Neural crest cell (in vitro differentiated cells): ENCODE data around the gene RNF220. TPM values are rescaled to one million over a fixed set of nuclear protein-coding genes. Genes with fewer than 3 reads are reported as not detected.

Source experiments
- DNase-seq: peaks from one replicate; pipeline ENCODE4 v3.0.0; 2021; ENCODE audit warnings: low read depth, mixed read lengths, low spot score
- H3K27ac Mint-ChIP-seq: one replicate; pipeline ENCODE4 v1.8.0; 2021; ENCODE audit warnings: mild to moderate bottlenecking, mixed read lengths; ENCODE audit not compliant: unreplicated experiment
- H3K27me3 Mint-ChIP-seq: 2 replicates; pipeline ENCODE4 v1.8.0; 2021; ENCODE audit warnings: low read depth, mild to moderate bottlenecking, mixed read lengths
- H3K36me3 Mint-ChIP-seq: 2 replicates; pipeline ENCODE4 v1.8.0; 2021; ENCODE audit warnings: low read depth, mild to moderate bottlenecking, mixed read lengths
- H3K4me1 Mint-ChIP-seq: 2 replicates; pipeline ENCODE4 v1.8.0; 2021; ENCODE audit warnings: mixed read lengths
- H3K4me3 Mint-ChIP-seq: one replicate; pipeline ENCODE4 v1.8.0; 2021; ENCODE audit warnings: mild to moderate bottlenecking, mixed read lengths
- H3K9me3 Mint-ChIP-seq: 2 replicates; pipeline ENCODE4 v1.8.0; 2021; ENCODE audit warnings: mixed read lengths
- total RNA-seq: library from RNA; stranded (reverse); gene quantifications from 2 replicates; pipeline ENCODE4 v1.2.1, GENCODE V29; 2021
- TF ChIP-seq, protein P1 (sequence below): fragments of 200-600 bp; sonication (generic); conservative IDR thresholded peaks from 2 replicates; pipeline ENCODE4 v1.5.0; 2021; ENCODE audit warnings: antibody characterized with exemption, mild to moderate bottlenecking

Gene RNF220
- total RNA-seq, 1 donor from 2014 or later: 96.7 TPM

DNA sequence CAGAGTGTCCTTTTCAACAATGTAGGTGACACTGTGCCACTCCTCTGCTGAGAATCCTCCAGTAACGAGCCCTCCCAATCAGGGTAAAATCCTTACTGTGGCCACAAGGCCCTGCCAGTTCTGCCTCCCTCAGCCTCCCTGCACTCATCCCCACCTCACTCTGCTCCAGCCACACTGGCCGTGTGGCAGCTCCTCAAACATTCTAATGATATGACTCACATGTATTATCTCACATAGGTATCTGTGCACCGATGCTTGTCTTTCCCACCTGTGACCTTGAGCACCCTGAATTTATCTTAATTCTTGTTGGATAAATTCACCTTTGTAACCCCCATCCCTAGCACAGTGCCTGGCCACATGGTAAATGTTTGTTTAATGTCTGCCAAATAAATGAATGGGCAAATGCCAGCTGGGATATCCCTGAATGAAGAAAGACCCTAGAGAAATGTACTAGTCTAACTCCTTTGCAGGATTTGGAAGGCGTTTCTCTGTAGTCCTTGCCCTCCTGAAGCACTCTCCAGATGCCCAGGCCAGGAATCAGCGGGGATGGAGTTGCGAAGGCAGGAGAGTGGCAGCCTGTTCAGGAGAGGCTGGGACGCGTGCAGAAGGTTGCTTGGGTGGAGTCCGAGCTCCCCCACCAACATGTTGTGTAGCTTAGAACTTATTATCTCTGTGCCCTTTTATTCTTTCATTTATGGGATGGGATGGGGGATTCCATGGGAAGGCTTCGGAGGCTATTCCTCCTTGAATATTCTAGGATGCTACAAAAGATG lies 163.3 kb downstream of the RNF220 start:
- H3K27me3 Mint-ChIP-seq: peaks cover 31% of the 10 kb centered on the region

DNA sequence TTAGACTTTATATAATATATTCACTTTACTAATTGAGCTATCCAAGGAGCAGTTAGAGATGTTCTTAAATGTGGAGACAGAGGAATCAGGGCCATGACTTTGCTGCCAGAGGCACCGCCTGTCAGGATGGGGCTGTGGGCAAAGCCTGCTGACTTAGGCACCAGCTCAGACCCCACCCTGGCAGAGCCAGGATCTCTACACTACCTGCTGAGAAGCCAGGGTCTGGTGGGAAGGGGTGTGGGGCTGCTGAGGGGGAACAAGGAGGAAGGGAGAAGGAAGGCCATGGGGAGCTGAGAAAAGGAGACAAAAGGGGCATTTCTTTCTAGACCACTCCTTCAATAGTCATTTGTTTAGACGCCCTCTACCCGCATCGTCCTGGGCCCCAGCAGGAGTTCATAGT lies 164.4 kb downstream of the RNF220 start:
- no peaks in the 10 kb centered on the region for H3K9me3 Mint-ChIP-seq
- peaks cover 25% of the 10 kb centered on the region for H3K27me3 Mint-ChIP-seq
- DNase-seq: no peak
- H3K4me3 Mint-ChIP-seq: no peak overlapping the region
- peaks cover 15% of the 10 kb centered on the region for H3K4me1 Mint-ChIP-seq
- H3K36me3 Mint-ChIP-seq: peaks cover 2% of the 10 kb centered on the region
- TF ChIP-seq, protein P1, sequence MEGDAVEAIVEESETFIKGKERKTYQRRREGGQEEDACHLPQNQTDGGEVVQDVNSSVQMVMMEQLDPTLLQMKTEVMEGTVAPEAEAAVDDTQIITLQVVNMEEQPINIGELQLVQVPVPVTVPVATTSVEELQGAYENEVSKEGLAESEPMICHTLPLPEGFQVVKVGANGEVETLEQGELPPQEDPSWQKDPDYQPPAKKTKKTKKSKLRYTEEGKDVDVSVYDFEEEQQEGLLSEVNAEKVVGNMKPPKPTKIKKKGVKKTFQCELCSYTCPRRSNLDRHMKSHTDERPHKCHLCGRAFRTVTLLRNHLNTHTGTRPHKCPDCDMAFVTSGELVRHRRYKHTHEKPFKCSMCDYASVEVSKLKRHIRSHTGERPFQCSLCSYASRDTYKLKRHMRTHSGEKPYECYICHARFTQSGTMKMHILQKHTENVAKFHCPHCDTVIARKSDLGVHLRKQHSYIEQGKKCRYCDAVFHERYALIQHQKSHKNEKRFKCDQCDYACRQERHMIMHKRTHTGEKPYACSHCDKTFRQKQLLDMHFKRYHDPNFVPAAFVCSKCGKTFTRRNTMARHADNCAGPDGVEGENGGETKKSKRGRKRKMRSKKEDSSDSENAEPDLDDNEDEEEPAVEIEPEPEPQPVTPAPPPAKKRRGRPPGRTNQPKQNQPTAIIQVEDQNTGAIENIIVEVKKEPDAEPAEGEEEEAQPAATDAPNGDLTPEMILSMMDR: no peak
- no peak overlapping the region for H3K27ac Mint-ChIP-seq

More for the DNA sequence above, 163.3 kb downstream of the RNF220 start:
- Mint-ChIP-seq H3K4me1 (peaks cover 10% of the 10 kb centered on the region), H3K4me3 (no peak overlapping the region), H3K9me3 (no peaks in the 10 kb centered on the region), H3K27ac (no peak overlapping the region), H3K36me3 (peaks cover 2% of the 10 kb centered on the region)
- TF ChIP-seq, protein P1: no peak
- DNase-seq: no peak

DNA sequence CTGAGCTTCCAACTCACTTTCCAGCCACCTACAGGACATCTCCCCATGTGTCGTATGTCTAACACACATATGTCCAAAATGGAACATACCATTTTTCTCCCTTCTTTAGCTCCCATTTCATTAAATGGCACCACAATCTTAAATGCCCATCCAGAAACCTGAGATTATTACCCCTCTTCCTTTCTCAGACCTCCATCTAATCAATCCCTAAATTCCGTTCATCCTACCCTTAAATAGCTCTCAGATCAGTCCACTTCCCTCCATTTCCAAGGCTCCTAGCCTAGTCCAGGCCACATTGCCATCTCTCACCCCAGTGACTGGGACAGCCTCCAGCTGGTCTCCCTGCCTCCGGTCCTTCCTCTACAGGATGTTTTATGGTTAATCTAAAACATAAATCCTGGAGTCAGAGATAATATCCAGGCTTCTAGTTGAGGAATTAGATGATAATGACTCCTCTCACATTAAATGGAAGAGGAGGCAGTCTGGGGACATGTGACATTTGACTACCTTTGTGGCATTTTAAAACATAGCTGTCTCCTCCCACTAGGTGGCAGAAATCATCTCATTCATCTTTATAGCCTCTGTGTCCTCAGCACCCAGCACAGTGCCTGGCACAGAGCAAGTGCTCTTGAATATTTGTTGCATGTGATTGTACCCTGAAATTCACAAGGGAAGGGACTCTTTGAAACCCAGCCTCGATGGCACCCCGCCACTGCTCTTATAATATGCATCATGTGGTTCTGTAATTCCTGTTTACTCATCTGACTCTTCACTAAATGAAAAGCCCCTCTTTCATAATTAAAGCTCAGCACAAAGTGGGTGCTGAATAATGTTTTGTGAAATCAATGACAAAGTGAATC lies 166.9 kb downstream of the RNF220 start:
- no peak for DNase-seq

DNA sequence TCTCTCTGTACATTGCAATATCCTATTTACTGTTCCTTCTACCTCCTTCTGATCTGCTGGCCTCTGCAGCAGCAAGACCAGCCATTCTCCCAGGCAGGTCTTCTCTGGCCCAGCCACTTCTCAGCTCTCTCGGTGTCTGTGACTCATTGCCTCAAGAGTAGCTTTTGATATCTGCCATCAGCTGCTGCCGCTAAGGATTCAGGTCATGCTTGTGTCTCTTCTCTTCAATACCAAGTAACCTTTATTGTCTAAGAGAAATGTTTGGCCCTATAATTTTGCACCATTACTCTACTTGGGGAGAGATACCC lies 167.5 kb downstream of the RNF220 start:
- Mint-ChIP-seq H3K9me3 (no peaks in the 10 kb centered on the region), H3K4me1 (peaks cover 26% of the 10 kb centered on the region), H3K4me3 (no peak overlapping the region), H3K36me3 (no peaks in the 10 kb centered on the region), H3K27me3 (peaks cover 25% of the 10 kb centered on the region), H3K27ac (no peak overlapping the region)
- DNase-seq: no peak
- TF ChIP-seq, protein P1: no peak

More for the DNA sequence above, 166.9 kb downstream of the RNF220 start:
- Mint-ChIP-seq H3K27me3 (peaks cover 28% of the 10 kb centered on the region), H3K27ac (no peak overlapping the region), H3K4me1 (peaks cover 26% of the 10 kb centered on the region), H3K4me3 (no peak overlapping the region), H3K36me3 (peaks cover 1% of the 10 kb centered on the region), H3K9me3 (no peaks in the 10 kb centered on the region)
- TF ChIP-seq, protein P1: peak; percentile 65

DNA sequence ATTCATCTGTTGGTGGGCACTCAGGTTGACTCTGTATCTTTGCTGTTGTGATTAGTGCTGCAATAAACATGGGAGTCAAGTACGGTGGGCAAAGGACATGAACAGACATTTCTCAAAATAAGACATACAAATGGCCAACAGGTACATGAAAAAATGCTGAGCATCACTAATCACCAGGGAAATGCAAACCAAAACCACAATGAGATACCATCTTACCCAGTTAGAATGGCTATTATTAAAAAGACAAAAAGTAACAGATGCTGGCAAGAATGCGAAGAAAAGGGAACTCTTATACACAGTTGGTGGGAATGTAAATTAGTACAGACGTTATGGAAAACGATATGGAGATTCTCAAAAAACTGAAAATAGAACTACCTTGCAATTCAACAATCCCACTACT lies 170.3 kb downstream of the RNF220 start:
- H3K4me3 Mint-ChIP-seq: no peak overlapping the region
- peaks cover 24% of the 10 kb centered on the region for H3K4me1 Mint-ChIP-seq
- no peak overlapping the region for H3K27ac Mint-ChIP-seq
- no peaks in the 10 kb centered on the region for H3K9me3 Mint-ChIP-seq
- H3K36me3 Mint-ChIP-seq: no peaks in the 10 kb centered on the region
- peaks cover 10% of the 10 kb centered on the region for H3K27me3 Mint-ChIP-seq
- TF ChIP-seq, protein P1: no peak
- no peak for DNase-seq
